ENCODE results near the gene KRT82.

Gene KRT82

GRCh38 chr12:52383331-52383730 is 22.8 kb downstream of the KRT82 start:
- no peak for DNase-seq (ENCODE audit: low read depth in 3 of 3)

GRCh38 chr12:52382854-52383253 is 23.3 kb downstream of the KRT82 start:
- DNase-seq (ENCODE audit: low read depth in 3 of 3) = no peak

- no peak for DNase-seq (ENCODE audit: low read depth in 3 of 3)
Observed at GRCh38 chr12:52381206-52381605, 24.9 kb downstream of the KRT82 start.

DNA sequence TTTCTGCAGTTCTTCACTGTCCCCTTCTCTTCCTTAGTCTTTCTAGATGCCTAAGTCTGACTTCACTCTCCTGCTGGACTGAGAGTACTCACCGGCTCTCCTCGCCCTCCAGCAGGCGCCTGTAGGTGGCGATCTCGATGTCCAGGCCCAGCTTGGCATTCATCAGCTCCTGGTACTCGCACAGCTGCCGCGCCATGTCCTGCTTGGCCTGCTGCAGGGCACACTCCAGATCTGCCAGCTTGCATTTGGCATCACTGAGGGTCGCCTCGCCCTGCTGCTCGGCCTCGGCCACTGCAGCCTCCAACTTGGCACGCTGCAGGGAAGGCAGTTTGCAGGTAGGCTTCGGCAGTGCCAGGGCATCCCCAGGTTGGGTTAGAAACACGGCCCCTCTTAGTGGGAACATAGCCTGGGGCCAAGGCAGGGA is 25.9 kb downstream of the KRT82 start:
- no peak for DNase-seq (ENCODE audit: low read depth in 3 of 3)

- DNase-seq (ENCODE audit: low read depth in 3 of 3) = no peak
Observed at GRCh38 chr12:52379536-52379935, 26.6 kb downstream of the KRT82 start.

DNA sequence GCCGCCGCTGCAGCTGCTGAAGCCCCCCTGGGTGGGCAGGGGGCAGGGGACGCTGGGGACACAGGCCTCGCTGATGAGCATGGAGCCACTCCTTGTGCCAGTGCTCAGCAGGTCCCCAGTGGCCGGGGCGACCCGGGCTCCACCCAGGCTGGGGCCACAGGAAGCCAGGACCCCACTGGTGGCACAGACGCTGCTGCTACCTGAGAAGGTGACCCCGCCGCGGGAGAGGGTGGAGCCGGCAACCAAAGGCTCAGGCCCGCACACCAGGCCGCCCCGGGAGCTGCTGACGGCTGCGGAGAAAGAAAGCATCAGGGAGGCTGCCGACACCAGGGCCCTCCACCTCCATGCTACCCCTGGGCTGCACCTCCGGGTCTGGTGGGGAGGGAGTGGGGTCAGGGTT is 28.0 kb downstream of the KRT82 start:
- DNase-seq (ENCODE audit: low read depth in 3 of 3) = no peak

GRCh38 chr12:52377266-52377665 is 28.9 kb downstream of the KRT82 start:
- no peak for DNase-seq (ENCODE audit: low read depth in 3 of 3)

DNA sequence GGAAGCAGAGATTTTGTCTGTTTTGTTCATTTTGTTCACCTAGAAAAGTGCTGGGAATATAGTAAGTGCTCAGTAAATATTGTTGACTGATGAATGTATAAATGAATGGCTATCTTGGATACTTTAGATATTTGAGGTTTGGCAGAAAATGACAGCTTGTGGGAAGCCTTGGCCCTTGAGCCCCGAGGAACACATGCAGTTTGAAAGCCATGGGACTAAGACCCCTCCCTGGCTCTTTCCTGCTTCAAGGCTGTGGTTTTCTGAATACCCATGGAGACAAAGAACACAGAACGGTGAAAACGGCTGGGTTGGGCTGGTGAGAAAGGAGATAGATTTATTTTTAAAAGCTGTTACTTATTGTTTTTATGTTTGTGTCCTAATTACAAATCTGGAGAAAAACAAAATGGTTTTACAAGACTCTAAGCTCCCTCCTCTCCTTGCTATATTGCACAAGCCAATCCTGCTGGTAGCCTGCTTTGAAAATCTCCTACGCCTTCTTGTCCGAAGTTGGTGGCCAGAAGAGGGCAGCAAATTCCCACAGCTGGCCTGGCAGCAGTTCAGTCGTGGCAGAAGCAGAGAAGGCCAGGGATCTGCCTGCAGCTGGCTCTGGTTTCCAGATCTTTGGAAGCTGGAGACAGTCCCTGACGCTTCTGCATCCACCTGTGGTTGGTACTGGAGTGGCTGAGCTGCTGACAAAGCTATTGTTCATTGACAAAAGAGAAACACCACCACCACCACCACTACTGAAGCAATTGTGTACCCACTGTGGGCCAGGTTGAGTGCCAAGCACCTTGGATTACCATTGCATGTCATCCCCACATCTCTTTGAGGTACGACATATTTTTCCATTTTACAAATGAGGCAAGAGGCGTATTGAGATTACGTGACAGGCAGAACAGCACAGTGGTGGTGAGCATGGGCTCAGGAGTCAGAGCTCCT is 33.6 kb downstream of the KRT82 start:
- DNase-seq (ENCODE audit: low read depth in 3 of 3) = peak; percentile 8 to 23 (median 9)

DNA sequence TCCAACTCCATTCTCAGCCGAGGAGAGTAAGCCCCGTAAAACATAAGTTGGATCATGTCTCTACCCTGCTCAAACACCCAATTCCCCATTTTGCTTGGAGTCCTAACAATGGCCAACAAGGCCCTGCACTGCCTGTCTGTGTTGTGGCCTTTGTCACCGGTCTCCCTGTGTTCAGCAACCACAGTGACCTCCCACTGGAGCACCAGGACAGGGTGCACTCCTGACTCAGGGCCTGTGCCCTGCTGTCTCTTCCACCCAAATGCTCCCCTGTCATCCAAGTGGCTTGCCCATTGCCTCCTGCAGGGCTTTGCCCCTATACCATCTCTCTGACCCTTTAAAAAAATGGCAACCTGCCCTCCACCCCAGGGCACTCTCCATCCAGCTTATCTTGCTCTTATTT is 34.4 kb downstream of the KRT82 start:
- DNase-seq (ENCODE audit: low read depth in 3 of 3) = no peak

DNA sequence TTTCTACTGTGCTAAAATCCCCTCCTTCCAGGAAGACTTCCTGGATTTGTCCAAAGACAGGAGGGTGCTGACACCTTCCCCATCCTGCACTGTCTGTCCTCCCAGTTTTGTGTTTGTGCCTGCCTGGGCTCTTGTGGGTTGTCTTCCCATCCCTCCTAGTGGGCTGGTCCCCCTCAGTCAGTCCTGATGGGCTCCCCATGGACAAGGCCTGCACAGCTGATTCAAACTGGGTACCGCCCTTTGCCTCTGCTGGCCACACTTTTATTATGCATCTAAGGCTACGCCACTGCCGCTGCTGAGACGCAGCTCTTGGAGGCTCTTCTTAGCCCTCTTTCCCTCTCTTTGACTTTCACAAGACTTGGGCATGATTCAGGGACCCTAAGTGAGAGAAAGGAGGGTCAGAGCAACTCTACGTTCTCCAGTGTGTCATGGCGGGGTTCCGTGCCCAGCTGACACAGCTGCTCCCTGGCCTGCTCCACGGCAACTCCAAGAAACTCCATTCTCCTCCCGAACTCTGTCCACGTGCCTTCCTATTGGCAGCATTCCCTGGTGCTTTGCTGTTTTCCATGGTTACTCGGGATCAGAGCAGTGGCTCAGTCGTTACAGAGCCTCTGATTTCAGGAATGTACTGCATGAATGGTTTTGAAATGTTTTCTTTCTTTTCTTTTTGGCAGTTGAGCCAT is 35.1 kb downstream of the KRT82 start:
- DNase-seq (ENCODE audit: low read depth in 3 of 3) = no peak

DNA sequence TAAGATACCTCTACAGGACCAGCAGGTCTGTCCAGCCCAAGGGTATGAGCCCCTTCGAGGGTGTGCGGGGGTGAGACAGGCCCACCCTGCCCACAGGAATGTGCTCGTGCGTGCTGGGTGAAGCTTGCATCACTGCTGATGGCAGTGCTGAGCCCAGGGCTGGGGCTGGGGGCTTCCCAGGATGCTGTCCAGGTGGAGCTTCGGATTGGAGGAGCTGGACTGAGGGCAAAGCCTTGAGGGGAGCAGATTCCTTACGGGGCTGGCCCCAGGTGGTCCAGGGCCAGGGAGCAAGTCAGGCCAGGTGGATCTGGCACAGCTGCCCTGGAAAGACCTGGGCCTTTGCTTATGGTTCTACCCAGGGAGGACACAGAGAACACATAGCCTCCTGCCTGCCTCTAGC is 36.3 kb downstream of the KRT82 start:
- DNase-seq (ENCODE audit: low read depth in 3 of 3) = no peak

- DNase-seq (ENCODE audit: low read depth in 3 of 3) = no peak
Observed at GRCh38 chr12:52369211-52369610, 36.9 kb downstream of the KRT82 start.

DNA sequence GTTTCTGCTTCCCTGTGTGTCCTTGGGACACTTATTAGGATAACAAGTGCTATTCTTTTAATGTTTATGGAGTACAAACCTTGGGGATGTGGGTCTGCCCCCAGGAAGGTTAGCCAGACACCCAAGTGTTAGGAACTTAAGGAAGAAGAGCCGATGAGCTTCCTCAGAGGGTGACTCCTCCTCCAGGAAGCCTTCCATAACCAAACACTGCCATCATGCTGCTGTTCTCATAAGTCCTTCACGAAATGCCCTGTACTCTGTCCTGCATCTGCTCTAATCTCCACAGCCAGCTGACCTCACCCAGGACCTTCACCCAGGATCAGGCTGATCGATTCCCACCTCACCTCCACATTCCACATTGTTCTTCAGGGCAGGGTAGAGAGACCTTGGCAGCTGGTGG is 37.6 kb downstream of the KRT82 start:
- no peak for DNase-seq (ENCODE audit: low read depth in 3 of 3)

DNA sequence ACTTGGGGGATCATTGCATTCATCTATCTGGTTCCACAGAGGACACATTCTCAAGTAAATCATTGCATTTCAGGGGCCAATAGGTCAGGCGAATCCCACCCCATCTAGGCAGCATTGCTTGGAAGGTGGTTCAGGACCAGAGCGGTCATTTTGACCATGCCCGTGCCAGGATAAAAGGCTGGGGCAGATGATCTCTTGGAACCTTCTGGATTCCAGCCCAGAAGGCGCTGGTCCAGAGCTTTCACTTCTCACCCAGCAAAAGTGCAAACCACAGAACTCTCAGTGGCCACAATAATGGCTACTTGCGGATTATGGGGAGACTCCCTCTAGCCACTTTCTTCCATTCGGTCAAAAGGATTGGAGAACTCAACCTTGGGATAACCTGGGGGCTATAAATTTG is 38.3 kb downstream of the KRT82 start:
- DNase-seq (ENCODE audit: low read depth in 3 of 3) = no peak

- DNase-seq (ENCODE audit: low read depth in 3 of 3) = no peak
Observed at GRCh38 chr12:52366738-52367485, 39.2 kb downstream of the KRT82 start, which contains the start of gene KRT85. KRT85 (minus strand) TSS chr12:52367481; CDS start chr12:52367405, 76 bp downstream.

- DNase-seq (ENCODE audit: low read depth in 3 of 3) = no peak
Observed at GRCh38 chr12:52364901-52365489, 41.1 kb downstream of the KRT82 start.

DNA sequence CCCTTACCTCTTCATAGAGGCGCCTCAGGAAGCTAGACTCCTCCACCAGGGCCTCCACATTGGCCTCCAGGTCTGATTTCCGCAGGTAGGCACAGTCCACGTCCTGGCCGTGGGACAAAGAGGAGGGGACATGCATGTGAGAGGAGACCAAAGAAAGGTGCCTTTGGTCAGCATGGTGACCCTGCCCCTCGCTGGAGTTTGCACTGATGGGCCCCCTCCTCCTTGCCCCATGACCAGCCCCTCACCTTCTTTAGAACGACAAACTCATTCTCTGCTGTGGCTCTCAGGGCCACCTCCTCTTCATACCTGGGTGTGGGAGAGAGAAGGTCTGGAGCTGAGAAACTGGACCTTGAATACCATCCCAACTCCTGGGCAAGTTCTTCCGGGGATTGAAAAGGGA is 42.1 kb downstream of the KRT82 start:
- no peak for DNase-seq (ENCODE audit: low read depth in 3 of 3)

DNA sequence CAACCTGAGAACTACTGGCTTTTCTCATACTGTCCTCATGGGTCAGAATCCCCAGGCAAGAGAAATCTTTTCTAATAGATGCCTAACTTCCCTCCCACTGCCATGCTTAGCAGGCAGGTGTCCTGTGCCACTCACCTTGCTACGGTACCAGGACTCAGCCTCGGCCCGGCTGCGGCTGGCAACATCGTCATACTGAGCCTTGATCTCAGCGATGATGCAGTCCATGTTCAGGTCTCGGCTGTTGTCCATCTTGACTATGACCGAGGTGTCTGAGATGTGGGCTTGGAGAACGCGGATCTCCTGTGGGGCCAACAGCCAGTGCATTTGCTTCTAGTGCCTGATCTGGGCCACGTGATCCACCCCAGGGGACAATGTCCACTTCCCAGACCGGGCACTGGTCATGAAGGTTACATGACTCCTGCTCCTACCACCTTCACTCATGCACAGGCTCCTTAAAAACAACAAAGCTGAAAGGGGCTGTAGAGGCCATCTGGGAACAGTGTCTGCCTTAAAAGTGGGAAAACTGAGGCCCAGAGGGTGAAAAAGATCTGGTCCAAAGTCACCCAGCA is 42.9 kb downstream of the KRT82 start:
- no peak for DNase-seq (ENCODE audit: low read depth in 3 of 3)

DNA sequence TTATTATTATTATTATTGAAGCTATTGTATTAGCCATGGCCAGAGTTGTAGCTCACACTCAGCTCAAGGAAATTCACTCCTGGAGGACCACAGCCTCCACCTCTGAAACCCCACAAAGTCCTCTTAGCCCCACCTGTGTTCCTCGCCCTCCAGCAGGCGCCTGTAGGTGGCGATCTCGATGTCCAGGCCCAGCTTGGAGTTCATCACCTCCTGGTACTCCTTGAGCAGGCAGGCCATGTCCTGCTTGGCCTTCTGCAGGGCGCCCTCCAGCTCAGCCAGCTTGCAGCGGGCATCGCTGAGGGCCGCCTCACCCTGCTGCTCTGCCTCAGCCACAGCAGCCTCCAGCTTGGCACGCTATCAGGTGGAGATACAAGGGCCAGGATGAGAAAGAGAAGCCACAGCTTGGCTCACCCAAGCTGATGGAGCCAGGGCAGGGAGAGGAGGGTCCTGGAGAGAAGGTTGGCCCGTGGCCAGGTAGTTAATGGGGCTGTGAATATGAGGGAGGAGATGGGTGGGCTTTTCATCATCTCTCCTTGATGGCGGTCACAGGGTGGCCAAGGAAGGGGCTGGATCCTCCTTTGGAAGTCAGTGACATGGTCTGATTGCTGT is 43.9 kb downstream of the KRT82 start:
- DNase-seq (ENCODE audit: low read depth in 3 of 3) = no peak

GRCh38 chr12:52361553-52361952 is 44.6 kb downstream of the KRT82 start:
- DNase-seq (ENCODE audit: low read depth in 3 of 3) = no peak

- no peak for DNase-seq (ENCODE audit: low read depth in 3 of 3)
Observed at GRCh38 chr12:52360663-52361271, 45.4 kb downstream of the KRT82 start.
